Raji (cell line): ENCODE data around the gene MRPL14.

ENCODE experiments used
- POLR2A ChIP-seq: IDR thresholded peaks from 2 replicates; pipeline ENCODE4 v1.6.1; 2011; ENCODE audit warnings: low read depth, low read length, control low read depth; ENCODE audit not compliant: insufficient read depth

MRPL14 gene

DNA sequence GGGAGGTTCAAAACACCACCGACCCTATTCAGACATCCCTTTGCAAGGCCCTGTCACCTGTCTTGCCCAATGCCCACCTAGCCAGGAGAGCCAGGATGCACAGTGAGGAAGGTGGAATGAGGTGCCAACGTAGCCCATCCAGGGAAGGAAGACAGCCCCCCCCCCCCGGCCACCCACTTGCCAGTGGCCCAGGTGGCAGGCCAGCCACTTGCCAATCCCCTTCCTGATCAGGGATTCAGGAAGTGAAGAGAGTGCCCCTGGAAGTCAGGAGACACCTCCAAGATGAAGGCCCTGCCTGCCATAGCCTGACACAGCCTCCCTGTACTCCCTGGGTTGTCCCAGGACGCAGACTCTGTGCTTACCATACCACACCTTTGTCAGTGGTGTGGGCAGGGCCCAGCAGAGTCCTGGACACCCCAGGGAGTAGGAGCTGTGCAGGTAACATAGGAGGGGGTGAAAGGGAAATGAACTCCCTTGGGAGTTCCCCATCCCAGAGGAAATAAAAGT lies 54.7 kb downstream of the MRPL14 start:
- no peak for TF ChIP-seq POLR2A

DNA sequence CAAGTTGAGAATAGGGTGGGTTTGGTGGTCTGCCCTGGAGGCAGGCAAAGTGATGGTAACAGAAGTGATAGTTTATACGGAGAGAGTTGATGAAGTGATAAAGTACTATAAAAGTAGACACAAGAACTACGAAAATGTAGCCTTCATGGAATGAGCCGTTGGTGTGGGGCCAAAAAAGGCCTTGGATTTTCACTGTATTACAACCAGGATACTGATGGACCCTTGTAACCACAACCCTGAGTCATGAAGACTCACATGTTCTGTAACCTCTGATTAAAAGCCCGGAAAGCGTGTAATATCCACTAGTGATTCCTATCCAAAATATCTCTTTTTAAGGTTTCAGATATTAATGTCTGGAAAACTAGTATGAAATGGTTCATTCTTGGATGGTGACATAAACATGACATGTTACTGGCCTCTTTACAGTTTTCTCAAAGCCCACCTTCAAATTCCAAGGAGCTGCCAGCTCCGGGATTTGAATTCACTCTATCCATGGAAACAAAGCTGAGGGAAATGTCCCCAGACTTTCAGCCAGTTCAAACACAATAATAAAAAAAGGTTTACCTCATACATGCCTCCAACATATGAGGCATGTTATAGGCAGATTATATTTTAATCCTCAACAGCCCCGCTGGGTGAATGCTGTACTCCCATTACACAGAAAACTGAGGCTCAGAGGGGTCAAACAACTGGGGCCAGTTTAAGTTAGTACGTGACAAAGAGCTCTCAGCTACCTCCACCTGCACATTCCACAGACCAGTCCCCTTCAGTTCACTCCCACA lies 55.4 kb downstream of the MRPL14 start:
- TF ChIP-seq POLR2A = no peak

DNA sequence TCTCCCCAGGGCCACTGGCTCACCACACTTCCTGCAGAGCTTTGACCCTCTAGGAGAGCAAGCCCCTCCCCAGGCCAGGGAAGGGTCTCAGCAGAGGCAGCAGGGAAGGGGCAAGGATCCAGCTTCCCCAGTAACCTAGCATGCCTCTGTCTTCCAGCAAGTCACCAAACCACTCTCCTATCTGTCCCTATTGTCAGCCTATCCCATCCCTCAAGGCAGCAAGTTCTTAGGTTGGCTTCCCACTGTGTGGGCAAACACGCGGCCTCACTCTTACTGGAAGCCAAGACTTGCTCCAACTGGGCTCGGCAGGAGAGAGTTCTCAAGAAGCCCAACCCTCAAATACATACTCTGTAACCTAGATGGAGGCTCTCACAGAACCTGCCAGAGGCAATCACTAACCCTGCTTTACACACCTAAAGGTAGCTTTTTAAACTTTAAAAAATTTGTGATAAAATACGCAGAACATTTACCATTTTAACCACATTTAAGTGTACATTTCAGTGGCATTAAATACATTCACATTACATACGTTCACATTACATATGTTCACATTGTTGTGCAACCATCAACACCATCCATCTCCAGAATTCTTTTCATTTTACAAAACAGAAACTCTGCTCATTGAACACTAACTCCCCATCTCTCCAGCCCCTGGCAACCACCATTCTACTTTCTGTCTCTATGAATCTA lies 58.5 kb downstream of the MRPL14 start:
- TF ChIP-seq POLR2A = no peak

DNA sequence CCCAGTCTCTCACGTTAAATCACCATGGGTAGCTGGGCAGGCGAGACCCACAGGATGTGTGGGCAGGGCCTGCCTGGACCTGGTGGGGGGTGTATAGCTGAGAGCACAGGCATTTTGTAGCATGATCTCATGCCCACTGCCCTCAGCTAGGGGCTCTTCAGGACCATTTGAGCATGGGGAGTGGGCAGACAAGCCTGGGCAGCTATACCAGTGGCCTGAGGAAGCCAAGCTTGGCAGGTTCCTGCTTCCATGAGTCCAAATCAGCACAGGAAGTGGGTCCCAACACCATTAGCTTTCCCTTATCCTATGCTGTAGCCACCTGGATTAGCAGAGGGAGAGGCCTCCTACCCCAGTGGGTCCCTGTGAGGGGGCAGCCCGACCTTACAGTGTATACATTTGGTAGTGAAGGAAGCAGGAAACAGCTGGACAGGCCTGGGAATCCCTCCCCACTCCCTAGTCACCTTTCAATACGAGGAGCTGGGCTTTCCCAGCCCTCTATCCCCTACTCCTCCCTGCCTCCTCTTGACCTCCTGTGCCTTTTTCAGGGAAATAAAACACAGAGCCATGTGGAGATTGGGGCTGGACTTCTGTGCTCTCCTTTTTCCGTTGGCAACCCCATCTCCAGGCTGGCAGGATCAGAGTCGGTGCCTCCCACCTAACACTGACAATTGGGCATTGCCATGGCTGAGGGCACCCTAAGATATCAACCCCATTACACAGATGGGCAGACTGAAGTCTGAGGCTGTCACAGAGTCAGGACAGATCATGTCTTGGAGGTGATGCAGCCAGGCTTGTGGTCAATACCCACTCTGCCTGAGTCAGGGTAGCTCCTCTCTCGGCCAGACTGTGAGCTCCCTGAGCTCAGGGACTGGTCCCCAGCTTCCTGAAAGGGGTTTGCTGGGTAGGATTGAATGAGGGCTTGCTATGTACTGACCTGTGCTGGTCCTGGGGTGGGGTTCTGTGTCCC lies 59.8 kb downstream of the MRPL14 start:
- no peak for TF ChIP-seq POLR2A

GRCh38 chr6:44066394-44067172 lies 60.7 kb downstream of the MRPL14 start:
- no peak for TF ChIP-seq POLR2A

- no peak for TF ChIP-seq POLR2A
These were observed 61.7 kb downstream of the MRPL14 start for GRCh38 chr6:44065443-44066140.

DNA sequence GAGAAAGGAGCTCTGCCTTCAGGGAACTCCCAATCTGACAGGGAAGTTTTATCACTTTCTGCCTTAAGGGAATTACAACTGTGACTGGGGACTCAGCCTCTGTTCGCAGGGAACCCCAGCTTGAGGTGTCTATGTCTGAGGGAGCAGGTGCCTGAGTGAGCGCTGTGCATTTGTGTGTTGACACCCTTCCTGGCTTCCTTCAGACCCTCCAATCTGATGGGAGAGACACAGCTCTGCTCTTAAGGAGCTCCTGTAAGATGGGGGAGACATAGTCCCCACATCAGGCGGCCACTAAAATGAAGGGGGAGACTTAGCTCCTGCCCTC lies 62.3 kb downstream of the MRPL14 start:
- TF ChIP-seq POLR2A = no peak

DNA sequence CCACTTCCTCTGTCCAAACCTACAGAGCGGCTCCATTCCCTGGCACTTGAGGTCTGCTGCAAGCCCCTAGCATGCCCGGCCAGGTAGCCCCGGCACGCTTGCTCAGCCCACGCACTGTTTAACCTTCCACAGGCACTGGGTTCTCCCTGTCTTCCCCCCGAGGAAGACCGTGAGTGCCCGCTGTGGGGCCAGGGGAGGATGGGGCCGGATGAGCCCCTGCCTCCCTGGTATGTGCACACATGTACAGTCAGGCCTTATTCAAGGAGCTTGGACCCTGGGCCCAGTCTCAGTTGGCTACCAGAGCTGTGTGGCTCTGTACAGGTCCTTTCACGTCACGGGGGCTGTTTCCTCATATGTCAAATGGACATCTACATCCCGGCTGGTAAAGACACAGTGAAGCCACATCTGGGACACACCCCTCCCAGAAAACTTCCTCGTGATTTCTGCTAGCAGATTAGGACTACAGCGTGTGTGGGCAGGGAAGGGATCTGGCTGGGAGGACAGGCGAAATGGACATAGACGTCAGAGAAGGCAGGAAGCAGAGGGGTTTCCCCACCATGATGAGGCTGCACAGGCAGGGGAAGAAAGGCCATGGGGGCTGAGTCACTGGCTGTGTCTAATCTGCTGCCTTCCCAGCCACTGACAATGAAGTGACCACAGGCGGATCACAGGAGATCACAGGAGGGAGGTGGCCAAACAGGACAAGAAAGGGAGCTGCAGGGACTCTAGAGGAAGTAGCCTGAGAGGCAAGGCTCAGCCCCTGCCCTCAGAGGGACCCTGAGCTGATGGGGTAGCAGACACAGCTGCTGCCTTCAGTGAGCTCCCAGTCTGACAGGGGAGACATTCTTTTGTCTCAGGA lies 62.9 kb downstream of the MRPL14 start:
- no peak for TF ChIP-seq POLR2A

DNA sequence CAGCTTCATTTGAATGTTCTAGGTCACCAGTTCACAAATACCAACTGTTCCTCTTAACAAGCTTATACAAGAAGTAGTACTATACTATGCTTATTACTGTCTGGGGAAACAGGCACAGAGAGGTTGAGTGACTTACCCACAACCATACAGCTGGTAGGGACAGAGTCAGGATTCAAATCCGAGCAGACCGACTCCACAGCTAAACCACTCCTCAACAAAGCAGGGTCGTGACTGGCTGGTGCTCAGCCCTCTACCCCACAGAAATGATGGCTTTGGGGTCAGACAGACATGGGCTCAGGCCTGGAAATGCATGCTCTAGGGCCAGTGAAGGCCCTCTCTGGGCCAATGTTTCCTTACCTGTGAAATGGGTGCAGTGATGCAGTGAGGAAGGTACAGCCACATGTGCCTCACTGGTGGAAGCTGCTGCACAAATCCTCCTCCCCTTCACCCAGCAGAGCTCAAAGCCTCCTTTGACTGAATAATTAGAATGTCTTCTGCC lies 63.6 kb downstream of the MRPL14 start:
- TF ChIP-seq POLR2A = no peak
